GM12878 (cell line): ENCODE results near the gene IFT27. TPM values are rescaled to one million over a fixed set of nuclear protein-coding genes. Genes with fewer than 3 reads are reported as not detected.

ENCODE experiments used
- ATAC-seq: fragments of 200-7000 bp; cut with Tn5 transposase; 3 replicates; pipeline ENCODE4 v1.9.1; 2020; ENCODE audit warnings: mild to moderate bottlenecking, moderate library complexity
- BruUV-seq: library from RNA; stranded (reverse); fragments of 400-500 nt; replicated peaks from 2 replicates; lab custom pipeline; 2021; lab: Mats Ljungman, UMichigan
- CTCF ChIA-PET: fragments of 300-600 bp; sonication (Branson Sonifier 250); formaldehyde crosslinking; extraction: SDS; loops from one replicate; lab custom pipeline; 2021; ENCODE audit warnings: inconsistent platforms; lab: Yijun Ruan, JAX
- POLR2A ChIA-PET: fragments of 350-600 bp; formaldehyde crosslinking; extraction: SDS; loops from one replicate; lab custom pipeline; 2021; ENCODE audit warnings: inconsistent platforms; lab: Charles Lee
- RAD21 ChIA-PET: fragments of 300-600 bp; sonication (Branson Sonifier 250); formaldehyde crosslinking; loops from one replicate; lab custom pipeline; 2023; ENCODE audit warnings: antibody characterized with exemption; ENCODE audit not compliant: unreplicated experiment; lab: Charles Lee
- SMC1A ChIA-PET: fragments of 300-600 bp; sonication (Branson Sonifier 250); formaldehyde crosslinking; loops from one replicate; lab custom pipeline; 2023; ENCODE audit not compliant: unreplicated experiment, uncharacterized antibody; lab: Charles Lee
- DNase-seq: peaks from one replicate; pipeline ENCODE4 v3.0.0-alpha.2; 2011; ENCODE audit warnings: low read depth, low spot score
- FAIRE-seq: peaks from 3 replicates; lab custom pipeline; 2011; peaks lifted over from hg19 to GRCh38; lab: Jason Lieb, UNC
- H2AFZ ChIP-seq: 2 replicates; pipeline ENCODE4 v1.6.0; 2011; ENCODE audit warnings: low read depth, low read length, control low read depth; ENCODE audit not compliant: control insufficient read depth
- H3K27ac ChIP-seq: 2 replicates; pipeline ENCODE4 v1.5.1; 2011; ENCODE audit warnings: control low read depth; ENCODE audit not compliant: control insufficient read depth, insufficient read depth
- H3K27me3 ChIP-seq, 2 experiments: replicated peaks in 1 of 2; 2 replicates each; pipeline versions ENCODE4 v1.6.0 to v1.6.1; 2011; ENCODE audit warnings: low read length in 1 of 2; ENCODE audit not compliant: control insufficient read depth in 2 of 2, insufficient read depth in 2 of 2
- H3K36me3 ChIP-seq, 2 experiments: 2 replicates each; pipeline ENCODE4 v1.5.1; 2011; ENCODE audit warnings: low read length in 1 of 2; ENCODE audit not compliant: control insufficient read depth in 2 of 2, insufficient read depth in 2 of 2
- H3K4me1 ChIP-seq: 2 replicates; pipeline ENCODE4 v1.6.1; 2011; ENCODE audit warnings: mild to moderate bottlenecking, low read length, moderate library complexity, mixed read lengths; ENCODE audit not compliant: control insufficient read depth, insufficient read depth
- H3K4me2 ChIP-seq: 2 replicates; pipeline ENCODE4 v1.6.0; 2011; ENCODE audit warnings: control low read depth; ENCODE audit not compliant: control insufficient read depth, insufficient read depth
- H3K4me3 ChIP-seq: fragments of 200-600 bp; sonication (generic); 2 replicates; pipeline ENCODE4 v1.5.1; 2016
- H3K79me2 ChIP-seq: 2 replicates; pipeline ENCODE4 v1.6.0; 2011; ENCODE audit warnings: low read length; ENCODE audit not compliant: control insufficient read depth, insufficient read depth
- H3K9ac ChIP-seq: 2 replicates; pipeline ENCODE4 v1.8.0; 2011; ENCODE audit warnings: low read length, control low read depth, mixed read lengths; ENCODE audit not compliant: control insufficient read depth, insufficient read depth
- H3K9me3 ChIP-seq: replicated peaks from 3 replicates; pipeline ENCODE4 v1.5.1; 2011; ENCODE audit warnings: mild to moderate bottlenecking, low read length; ENCODE audit not compliant: control insufficient read depth, insufficient read depth
- H4K20me1 ChIP-seq: 2 replicates; pipeline ENCODE4 v1.6.0; 2011; ENCODE audit not compliant: control insufficient read depth, insufficient read depth
- BHLHE40 ChIP-seq, 2 experiments: fragments of 450-650 bp in 1 of 2; IDR thresholded peaks; 2 replicates each; pipeline ENCODE4 v1.6.1; 2011 to 2017; ENCODE audit warnings: low read depth in 2 of 2, borderline replicate concordance in 1 of 2, improper control_type of control experiment in 1 of 2, low read length in 1 of 2, mild to moderate bottlenecking in 1 of 2
- CHD4 ChIP-seq: fragments of 200-600 bp; sonication (generic); IDR thresholded peaks from 2 replicates; pipeline ENCODE4 v1.6.1; 2016; ENCODE audit warnings: mild to moderate bottlenecking
- ELK1 ChIP-seq: IDR thresholded peaks from 2 replicates; pipeline ENCODE4 v1.6.1; 2012; ENCODE audit warnings: low read depth, low read length, improper control_type of control experiment
- HCFC1 ChIP-seq: fragments of 150-350 bp; IDR thresholded peaks from 2 replicates; pipeline ENCODE4 v1.6.1; 2014; ENCODE audit warnings: low read length
- HDGF ChIP-seq: fragments of 450-650 bp; IDR thresholded peaks from 2 replicates; pipeline ENCODE4 v1.6.1; 2016; ENCODE audit warnings: antibody characterized with exemption
- IRF5 ChIP-seq: fragments of 450-650 bp; IDR thresholded peaks from 2 replicates; pipeline ENCODE4 v1.6.1; 2017; ENCODE audit warnings: borderline replicate concordance
- MXI1 ChIP-seq: fragments of 150-350 bp; IDR thresholded peaks from 2 replicates; pipeline ENCODE4 v1.6.1; 2011; ENCODE audit warnings: low read depth, mild to moderate bottlenecking, inconsistent platforms, low read length, improper control_type of control experiment
- POLR2A ChIP-seq: IDR thresholded peaks from 2 replicates; pipeline ENCODE4 v1.6.1; 2011; ENCODE audit warnings: low read depth, mild to moderate bottlenecking, low read length
- RAD21 ChIP-seq: IDR thresholded peaks from 2 replicates; pipeline ENCODE4 v1.6.1; 2011; ENCODE audit warnings: mild to moderate bottlenecking, low read depth, low read length, moderate library complexity; ENCODE audit not compliant: insufficient read depth
- SIN3A ChIP-seq: IDR thresholded peaks from 2 replicates; pipeline ENCODE4 v1.6.1; 2012; ENCODE audit warnings: low read depth, low read length, improper control_type of control experiment
- SMC3 ChIP-seq: IDR thresholded peaks from 2 replicates; pipeline ENCODE4 v1.6.1; 2011; ENCODE audit warnings: low read length, improper control_type of control experiment, borderline replicate concordance
- SP1 ChIP-seq: IDR thresholded peaks from one replicate; pipeline ENCODE4 v1.6.1; 2011; ENCODE audit warnings: low read depth, low read length
- TCF12 ChIP-seq: IDR thresholded peaks from 2 replicates; pipeline ENCODE4 v1.6.1; 2011; ENCODE audit warnings: low read depth, mild to moderate bottlenecking, low read length
- WGBS: methylation state at CpG from one replicate; pipeline ENCODE4 v1.1.6; 2016; ENCODE audit warnings: low lambda C conversion rate; ENCODE audit not compliant: insufficient replicate concordance, insufficient coverage; ENCODE audit errors: missing lambda C conversion rate; 5-methylcytosine and 5-hydroxymethylcytosine counted together
- in situ Hi-C: fragments of 300-500 bp; cut with MboI; formaldehyde crosslinking; loops from 9 replicates; pipeline ENCODE4 v1.14.3; 2018; ENCODE audit warnings: mixed read lengths
- intact Hi-C: fragments of 100-400 bp; cut with micrococcal nuclease; formaldehyde crosslinking; loops from one replicate; pipeline ENCODE4 v1.14.2; 2022; ENCODE audit not compliant: unreplicated experiment
- polyA plus RNA-seq, 11 experiments: library from polyadenylated mRNA; depleted of rRNA in 4 of 11; unstranded in 6 of 11; stranded (reverse) in 5 of 11; fragments of >200 nt; fragmentation: Nextera tagmentation in 4 of 11; fragmentation: Illumina TruSeq in 1 of 11; extraction: Ambion mirVana in 4 of 11; extraction: Trizol in 1 of 11; gene quantifications; 1 replicate in 1 of 11; 2 replicates in 10 of 11; pipeline versions ENCODE4 v1.2.1 to v1.2.3, GENCODE V29; 2011 to 2016; ENCODE audit warnings: inconsistent platforms in 2 of 11, missing spikeins in 2 of 11, low read depth in 1 of 11
- total RNA-seq, 4 experiments: library from RNA; depleted of rRNA in 3 of 4; stranded (reverse); fragments of >200 nt in 3 of 4; fragmentation: Illumina TruSeq in 1 of 4; extraction: Trizol in 1 of 4; gene quantifications; 2 replicates each; pipeline versions ENCODE4 v1.2.1 to v1.2.3, GENCODE V29; 2013 to 2021
- TF ChIP-seq, protein P1 (sequence below): IDR thresholded peaks from 2 replicates; pipeline ENCODE4 v1.6.1; 2012; ENCODE audit warnings: low read depth, low read length, improper control_type of control experiment
- TF ChIP-seq, protein P2 (sequence below), 3 experiments: IDR thresholded peaks in 2 of 3; conservative IDR thresholded peaks in 1 of 3; 2 replicates each; pipeline ENCODE4 v1.5.1; 2011; ENCODE audit warnings: low read depth in 3 of 3, low read length in 3 of 3, mild to moderate bottlenecking in 3 of 3, control low read depth in 2 of 3, moderate library complexity in 2 of 3, inconsistent platforms in 1 of 3, mixed read lengths in 1 of 3; ENCODE audit not compliant: control insufficient read depth in 2 of 3, insufficient read depth in 1 of 3; ENCODE audit errors: extremely low read depth in 1 of 3

The IFT27 gene
- total and polyA plus RNA-seq, 10 of the 15 experiments (the other 5 are each of a cell fraction or from before 2014, with no cell fraction given), result 2.7 to 32.5 (median 10.2) TPM

DNA sequence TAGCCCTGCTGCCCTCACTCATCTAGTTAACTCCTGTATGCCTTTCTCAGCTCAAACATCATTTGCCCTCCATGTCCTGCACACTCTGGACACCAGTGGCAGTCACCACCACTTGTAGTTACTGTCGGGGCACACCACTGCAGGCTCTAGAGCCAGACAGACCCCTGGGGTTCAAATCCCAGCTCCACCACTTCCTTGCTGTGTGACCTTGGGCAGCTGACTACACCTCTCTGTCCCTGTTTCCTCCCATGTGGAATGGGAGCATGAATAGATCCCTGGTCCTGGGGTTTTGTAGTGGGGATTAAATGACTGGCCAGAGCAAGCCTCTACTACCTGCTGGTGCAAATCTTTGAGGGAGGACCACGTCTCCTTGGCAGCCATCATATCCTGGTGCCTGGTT lies 7.8 kb upstream of the IFT27 start (continued):
- no peak for TF ChIP-seq IRF5
- TF ChIP-seq MXI1, result no peak
- no peak for TF ChIP-seq SP1

DNA sequence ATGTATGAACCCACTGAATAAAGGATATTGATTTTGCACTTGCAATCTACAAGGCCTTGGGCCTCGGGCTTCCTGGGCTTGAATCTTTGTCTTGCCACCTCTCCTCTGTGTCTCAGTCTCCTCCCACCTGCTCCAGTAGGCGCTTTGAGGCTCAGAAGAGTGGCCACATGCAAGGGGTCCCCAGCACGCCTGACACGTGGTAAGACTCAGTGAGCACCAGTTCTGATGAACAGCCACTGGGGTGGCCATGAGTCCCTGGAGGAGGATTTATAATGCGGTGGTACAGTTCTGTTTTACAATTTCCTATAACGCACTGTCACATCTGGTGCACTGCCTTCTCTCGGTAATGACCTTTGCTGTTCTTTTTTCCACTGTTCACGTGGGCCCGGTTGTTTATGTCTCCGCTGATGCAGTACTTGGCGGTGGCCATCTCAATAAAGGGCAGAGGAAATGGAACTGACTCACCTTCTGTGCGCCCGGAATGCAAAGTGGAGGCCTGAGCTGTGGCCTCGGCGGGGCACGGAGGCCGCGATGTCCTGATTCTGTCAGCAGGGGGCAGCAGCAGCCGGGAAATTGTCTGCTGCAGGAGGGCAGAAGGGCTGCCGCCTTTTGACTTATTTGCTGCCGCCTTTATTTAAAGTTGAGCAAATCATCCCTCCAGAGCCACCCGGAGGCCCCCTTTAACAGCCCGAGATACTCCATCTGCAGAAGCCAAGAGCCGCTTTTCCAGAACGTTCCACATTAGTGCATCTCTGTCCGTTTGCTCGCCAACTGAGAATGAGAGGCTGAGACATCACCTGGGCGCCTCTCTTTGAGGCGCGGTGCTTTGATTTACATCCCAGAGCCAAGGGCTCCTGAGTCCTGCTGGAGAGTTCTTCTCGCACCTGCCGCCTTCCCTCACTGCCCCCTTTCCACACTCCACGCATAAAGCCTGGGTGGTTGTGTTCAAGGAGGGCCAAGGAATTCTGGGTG lies 6.0 kb upstream of the IFT27 start:
- no peak overlapping the region for H3K27ac ChIP-seq
- ChIA-PET RAD21 (interaction anchor here (1.1 to 4.1 kb wide), 7 partner anchors 21 to 323 kb away, joined by 3 to 34 read pairs (median 13); no protein-coding TSS in a partner anchor), POLR2A (interaction anchor here (1.1 kb wide), 1 partner anchor 196 kb away, joined by 5 read pairs; no protein-coding TSS in a partner anchor), CTCF (interaction anchor here (0.6 to 9.9 kb wide), 15 partner anchors 8 to 704 kb away, joined by 3 to 115 read pairs (median 4); no protein-coding TSS in a partner anchor), SMC1A (interaction anchor here (1.0 to 4.3 kb wide), 6 partner anchors 71 to 262 kb away, joined by 3 to 29 read pairs (median 9); no protein-coding TSS in a partner anchor)
- peak; percentile 79 for FAIRE-seq
- H4K20me1 ChIP-seq, result no peaks in the 10 kb centered on the region
- H3K9ac ChIP-seq, result no peak overlapping the region
- in situ Hi-C loops, result no loop called here
- H3K4me1 ChIP-seq, result peaks cover under 1% of the 10 kb centered on the region; the same call in 1 of the 2 replicates
- H3K79me2 ChIP-seq, result no peaks in the 10 kb centered on the region
- peak overlapping the region; percentile 21; the same call in 1 of the 2 replicates for H3K4me2 ChIP-seq
- WGBS, result 24% methylated on average over 33 of the region's 33 CpGs
- H3K9me3 ChIP-seq, result no peaks in the 10 kb centered on the region
- ATAC-seq, result peak; percentile 98
- BruUV-seq, result no TSS peak
- intact Hi-C loops, result loop anchor here (1.0 to 10.0 kb wide), 4 partner anchors 74 to 413 kb away; no protein-coding TSS in a partner anchor
- peaks cover 0 to 5% of the 10 kb centered on the region in 2 experiments; a peak in 1 of 4 replicates for H3K27me3 ChIP-seq
- peak; percentile 33 for DNase-seq
- H2AFZ ChIP-seq, result peak overlapping the region; percentile 66
- H3K36me3 ChIP-seq, result no peaks in the 10 kb centered on the region
- no peak overlapping the region for H3K4me3 ChIP-seq
- TF ChIP-seq RAD21 (peak; percentile 84), TCF12 (0 out of 2 replicates have a peak, but pooled peaks have one; percentile 31), CHD4 (no peak), SIN3A (peak; percentile 50; the same call in 1 of the 2 replicates), HCFC1 (0 out of 2 replicates have a peak, but pooled peaks have one; percentile 8), HDGF (0 out of 2 replicates have a peak, but pooled peaks have one; percentile 28), BHLHE40 (IDR thresholded peaks at IDR 0.05; ENCODE audit: borderline replicate concordance in 1 of 2, low read depth in 2 of 2, low read length in 1 of 2) (peak; percentile 18 to 27; a peak in 1 of 4 replicates), ELK1 (peak; percentile 28; the same call in 1 of the 2 replicates), SMC3 (peak; percentile 94), POLR2A (no peak)
- TF ChIP-seq, protein P1, sequence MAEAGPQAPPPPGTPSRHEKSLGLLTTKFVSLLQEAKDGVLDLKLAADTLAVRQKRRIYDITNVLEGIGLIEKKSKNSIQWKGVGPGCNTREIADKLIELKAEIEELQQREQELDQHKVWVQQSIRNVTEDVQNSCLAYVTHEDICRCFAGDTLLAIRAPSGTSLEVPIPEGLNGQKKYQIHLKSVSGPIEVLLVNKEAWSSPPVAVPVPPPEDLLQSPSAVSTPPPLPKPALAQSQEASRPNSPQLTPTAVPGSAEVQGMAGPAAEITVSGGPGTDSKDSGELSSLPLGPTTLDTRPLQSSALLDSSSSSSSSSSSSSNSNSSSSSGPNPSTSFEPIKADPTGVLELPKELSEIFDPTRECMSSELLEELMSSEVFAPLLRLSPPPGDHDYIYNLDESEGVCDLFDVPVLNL, result 0 out of 2 replicates have a peak, but pooled peaks have one; percentile 53
- TF ChIP-seq, protein P2, sequence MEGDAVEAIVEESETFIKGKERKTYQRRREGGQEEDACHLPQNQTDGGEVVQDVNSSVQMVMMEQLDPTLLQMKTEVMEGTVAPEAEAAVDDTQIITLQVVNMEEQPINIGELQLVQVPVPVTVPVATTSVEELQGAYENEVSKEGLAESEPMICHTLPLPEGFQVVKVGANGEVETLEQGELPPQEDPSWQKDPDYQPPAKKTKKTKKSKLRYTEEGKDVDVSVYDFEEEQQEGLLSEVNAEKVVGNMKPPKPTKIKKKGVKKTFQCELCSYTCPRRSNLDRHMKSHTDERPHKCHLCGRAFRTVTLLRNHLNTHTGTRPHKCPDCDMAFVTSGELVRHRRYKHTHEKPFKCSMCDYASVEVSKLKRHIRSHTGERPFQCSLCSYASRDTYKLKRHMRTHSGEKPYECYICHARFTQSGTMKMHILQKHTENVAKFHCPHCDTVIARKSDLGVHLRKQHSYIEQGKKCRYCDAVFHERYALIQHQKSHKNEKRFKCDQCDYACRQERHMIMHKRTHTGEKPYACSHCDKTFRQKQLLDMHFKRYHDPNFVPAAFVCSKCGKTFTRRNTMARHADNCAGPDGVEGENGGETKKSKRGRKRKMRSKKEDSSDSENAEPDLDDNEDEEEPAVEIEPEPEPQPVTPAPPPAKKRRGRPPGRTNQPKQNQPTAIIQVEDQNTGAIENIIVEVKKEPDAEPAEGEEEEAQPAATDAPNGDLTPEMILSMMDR (IDR thresholded peaks at IDR 0.05 in 2 of 3, conservative IDR thresholded peaks at IDR 0.05 in 1 of 3; ENCODE audit: control insufficient read depth in 2 of 3, extremely low read depth in 1 of 3, insufficient read depth in 1 of 3, low read depth in 3 of 3, low read length in 3 of 3), result peak; percentile 90 to 97 (median 95)
